HG02981 (cell line): ENCODE data around the gene NFATC3.
A peak's percentile ranks its signal among the peaks of the same experiment; 100 is the strongest.
"Not testable (repeated sequence)": the region's sequence is repeated elsewhere in the genome, so short reads cannot be mapped to it uniquely, and the experiment has no call there.

Source experiments
- ATAC-seq: cut with Tn5 transposase; IDR thresholded peaks from one replicate; pipeline ENCODE4 v1.9.1; 2021; ENCODE audit warnings: mild to moderate bottlenecking, moderate library complexity; ENCODE audit not compliant: unreplicated experiment

The NFATC3 gene

GRCh38 chr16:68115851-68116250, 30.7 kb downstream of the NFATC3 start:
- ATAC-seq, result no peak

- ATAC-seq, result no peak
Measured at GRCh38 chr16:68116256-68116867, 31.2 kb downstream of the NFATC3 start.

DNA sequence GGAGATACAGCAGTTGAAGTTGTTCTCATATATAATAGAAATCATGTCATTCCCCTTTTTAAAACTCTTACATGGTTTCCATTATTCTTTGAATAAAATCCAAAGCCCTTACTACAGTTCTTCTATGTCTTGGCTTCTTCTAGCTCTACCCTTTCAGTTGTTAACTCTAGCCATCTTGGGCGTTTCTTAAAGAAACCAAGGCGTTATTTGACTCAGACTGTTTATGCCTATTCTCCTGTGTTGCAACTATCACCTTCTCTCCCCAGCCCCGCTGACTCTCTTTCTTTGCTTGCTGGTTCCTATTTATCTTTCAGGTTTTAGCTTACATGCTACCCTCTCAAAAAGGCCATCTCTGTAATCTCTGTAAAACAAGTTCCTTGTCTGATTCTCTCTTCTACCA, 32.7 kb downstream of the NFATC3 start:
- no peak for ATAC-seq

- ATAC-seq, result not testable (repeated sequence)
Measured at GRCh38 chr16:68118954-68119353, 33.8 kb downstream of the NFATC3 start.

DNA sequence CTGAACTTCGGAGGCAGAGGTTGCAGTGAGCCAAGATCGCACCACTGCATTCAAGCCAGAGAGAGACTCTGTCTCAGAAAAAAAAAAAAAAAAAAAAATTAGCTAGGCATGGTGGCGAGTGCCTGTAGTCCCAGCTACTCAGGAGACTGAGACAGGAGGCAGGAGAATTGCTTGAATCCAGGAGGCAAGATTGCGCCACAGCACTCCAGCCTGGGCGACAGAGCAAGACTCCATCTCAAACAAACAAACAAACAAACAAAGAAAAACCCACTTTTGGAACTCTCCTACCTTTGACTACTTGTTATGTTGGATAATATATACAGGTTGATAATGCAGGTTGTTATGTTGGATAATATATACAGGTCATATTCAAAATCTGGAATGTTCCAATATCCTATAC, 35.3 kb downstream of the NFATC3 start:
- not testable (repeated sequence) for ATAC-seq

DNA sequence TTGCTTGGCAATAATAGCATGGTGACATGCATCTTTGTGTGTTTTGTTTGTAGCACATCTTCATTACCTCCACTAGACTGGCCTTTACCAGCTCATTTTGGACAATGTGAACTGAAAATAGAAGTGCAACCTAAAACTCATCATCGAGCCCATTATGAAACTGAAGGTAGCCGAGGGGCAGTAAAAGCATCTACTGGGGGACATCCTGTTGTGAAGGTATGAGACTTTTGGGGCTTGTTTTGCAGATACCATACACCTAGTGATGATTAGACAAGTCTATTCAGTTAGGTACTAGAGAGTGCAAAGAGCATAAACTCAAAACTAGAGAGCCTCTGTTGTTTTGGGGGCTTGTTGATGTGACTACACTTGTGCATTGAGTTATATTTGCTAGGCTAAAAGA, 41.2 kb downstream of the NFATC3 start:
- ATAC-seq, result peak; percentile 70

GRCh38 chr16:68128577-68129305, 43.6 kb downstream of the NFATC3 start:
- ATAC-seq, result no peak

- no peak for ATAC-seq
Measured at GRCh38 chr16:68130520-68130919, 45.4 kb downstream of the NFATC3 start.

- ATAC-seq, result no peak
Measured at GRCh38 chr16:68131813-68132706, 46.9 kb downstream of the NFATC3 start.

DNA sequence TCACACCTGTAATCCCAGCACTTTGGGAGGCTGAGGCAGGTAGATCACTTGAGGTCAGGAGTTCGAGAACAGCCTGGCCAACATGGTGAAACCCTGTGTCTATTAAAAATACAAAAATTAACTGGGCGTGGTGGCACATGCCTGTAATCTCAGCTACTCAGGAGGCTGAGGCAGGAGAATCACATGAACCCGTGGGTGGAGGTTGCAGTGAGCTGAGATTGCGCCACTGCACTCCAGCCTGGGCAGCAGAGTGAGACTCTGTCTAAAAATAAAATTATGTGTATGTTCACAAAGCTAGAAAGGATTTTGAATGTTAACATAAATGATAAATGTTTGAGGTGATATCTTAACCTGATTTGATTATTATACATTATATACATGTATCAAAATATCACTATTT, 47.8 kb downstream of the NFATC3 start:
- ATAC-seq, result not testable (repeated sequence)

DNA sequence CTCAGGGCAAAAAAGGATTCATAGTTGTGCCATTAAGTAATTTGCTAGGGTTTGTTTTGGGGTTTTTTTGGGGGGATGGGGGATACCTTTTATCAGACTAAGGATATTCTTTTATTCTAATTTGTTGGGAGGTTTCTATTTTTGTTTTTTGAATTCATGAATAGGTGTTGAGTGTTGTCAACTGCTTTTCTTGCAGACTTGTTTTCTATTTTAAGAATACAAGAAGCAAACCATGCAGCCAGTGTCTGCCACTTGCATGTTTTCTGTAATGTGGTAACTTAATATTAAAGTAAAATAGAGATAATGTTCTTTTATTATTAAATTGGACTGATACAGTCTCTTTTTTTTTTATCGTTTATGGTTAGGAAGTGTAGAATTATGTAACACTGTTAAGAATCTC, 49.5 kb downstream of the NFATC3 start:
- no peak for ATAC-seq

DNA sequence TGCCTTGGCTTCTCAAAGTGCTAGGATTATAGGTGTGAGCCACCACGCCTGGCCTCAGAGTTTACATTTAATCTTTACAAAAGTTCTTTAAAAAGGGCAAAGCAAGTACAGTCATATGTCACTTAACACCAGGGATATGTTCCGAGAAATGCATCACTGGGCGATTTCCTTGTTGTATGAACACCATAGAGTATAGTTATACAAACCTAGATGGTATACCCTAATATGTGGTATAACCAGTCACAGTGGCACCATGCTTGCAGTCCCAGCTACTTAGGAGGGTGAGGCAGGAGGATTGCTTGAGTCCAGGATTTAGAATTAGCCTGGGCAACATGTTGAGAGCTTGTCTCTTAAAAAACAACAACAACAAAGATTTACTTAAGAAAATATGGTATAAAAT, 51.3 kb downstream of the NFATC3 start:
- ATAC-seq, result no peak

GRCh38 chr16:68144008-68144407, 58.8 kb downstream of the NFATC3 start:
- no peak for ATAC-seq

- no peak for ATAC-seq
Measured at GRCh38 chr16:68146585-68146984, 61.4 kb downstream of the NFATC3 start.

GRCh38 chr16:68147444-68147843, 62.3 kb downstream of the NFATC3 start:
- ATAC-seq, result no peak

DNA sequence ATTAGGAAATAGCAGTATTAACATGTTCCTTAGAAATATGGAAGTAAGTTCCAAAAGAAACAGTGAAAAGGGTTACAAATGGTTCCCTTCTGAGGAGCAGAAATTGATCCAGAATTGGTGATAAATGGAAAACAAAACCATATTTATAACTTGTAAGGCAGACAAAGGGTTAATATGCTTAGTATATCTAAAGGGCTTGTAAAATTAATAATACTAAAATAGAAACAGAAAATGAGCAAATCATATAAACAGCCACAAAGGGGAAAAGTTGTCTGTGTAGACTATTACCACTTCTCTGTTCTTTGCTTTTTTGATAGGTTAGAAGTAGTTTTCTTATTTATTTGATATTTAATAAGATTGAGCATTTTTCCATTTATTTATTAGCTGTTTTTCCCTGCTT, 64.4 kb downstream of the NFATC3 start:
- ATAC-seq, result no peak

GRCh38 chr16:68155425-68155824, 70.3 kb downstream of the NFATC3 start:
- ATAC-seq, result no peak

DNA sequence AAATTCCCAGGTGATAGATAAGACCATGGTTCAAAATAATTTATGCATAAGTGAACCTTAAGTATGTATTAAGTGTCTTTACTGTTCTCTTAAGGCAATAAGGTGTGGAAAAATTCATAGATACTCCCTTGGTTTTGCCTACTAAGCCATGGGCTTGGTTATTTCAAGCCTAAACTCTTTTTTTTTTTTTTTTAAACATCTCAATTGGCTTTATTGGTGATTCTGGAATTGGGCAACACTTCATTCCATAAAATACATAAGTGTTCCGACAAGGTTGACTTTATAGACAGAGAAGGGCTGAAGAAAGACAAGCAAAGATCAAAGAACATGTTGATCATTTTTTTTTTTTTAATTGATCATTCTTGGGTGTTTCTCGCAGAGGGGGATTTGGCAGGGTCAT, 77.2 kb downstream of the NFATC3 start:
- ATAC-seq, result no peak

DNA sequence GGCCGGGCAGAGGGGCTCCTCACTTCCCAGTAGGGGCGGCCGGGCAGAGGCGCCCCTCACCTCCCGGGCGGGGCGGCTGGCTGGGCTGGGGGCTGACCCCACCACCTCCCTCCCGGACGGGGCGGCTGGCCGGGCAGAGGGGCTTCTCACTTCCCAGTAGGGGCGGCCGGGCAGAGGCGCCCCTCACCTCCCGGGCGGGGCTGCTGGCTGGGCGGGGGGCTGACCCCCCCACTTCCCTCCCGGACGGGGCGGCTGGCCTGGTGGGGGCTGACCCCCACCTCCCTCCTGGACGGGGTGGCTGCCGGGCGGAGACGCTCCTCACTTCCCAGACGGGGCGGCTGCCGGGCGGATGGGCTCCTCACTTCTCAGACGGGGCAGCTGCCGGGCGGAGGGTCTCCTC, 78.1 kb downstream of the NFATC3 start:
- ATAC-seq, result not testable (repeated sequence)

- no peak for ATAC-seq
Measured at GRCh38 chr16:68166264-68166663, 81.1 kb downstream of the NFATC3 start.

GRCh38 chr16:68179196-68179795, 94.1 kb downstream of the NFATC3 start:
- no peak for ATAC-seq
